Liver (tissue), 3 donors: Measurements from ENCODE around the gene PLAU.

Experiments used
- CTCF ChIP-seq: fragments of 150-350 bp; IDR thresholded peaks from 2 replicates; pipeline ENCODE4 v1.5.1; 2017; ENCODE audit warnings: improper control_type of control experiment, low read depth, low read length; ENCODE audit not compliant: missing input control
- GABPA ChIP-seq, 2 donors: IDR thresholded peaks in 1 of 2; conservative IDR thresholded peaks in 1 of 2; 2 replicates each; pipeline ENCODE4 v1.6.1; 2016; ENCODE audit warnings: antibody characterized with exemption in 2 of 2, mild to moderate bottlenecking in 1 of 2, moderate library complexity in 1 of 2
- JUND ChIP-seq, 2 donors: IDR thresholded peaks; 2 replicates each; pipeline ENCODE4 v1.6.1; 2016; ENCODE audit warnings: antibody characterized with exemption in 2 of 2
- MAX ChIP-seq: IDR thresholded peaks from 2 replicates; pipeline ENCODE4 v1.6.1; 2016; ENCODE audit warnings: antibody characterized with exemption
- TAF1 ChIP-seq: conservative IDR thresholded peaks from 2 replicates; pipeline ENCODE4 v1.6.1; 2016; ENCODE audit warnings: antibody characterized with exemption, mild to moderate bottlenecking
- donor health status: healthy.
- donor health status: healthy.

GRCh38 chr10:73914036-73914435 is 3.1 kb downstream of the PLAU start:
- TF ChIP-seq TAF1 (no peak), JUND (IDR thresholded peaks at IDR 0.05) (no peak), MAX (no peak), GABPA (IDR thresholded peaks at IDR 0.05 in 1 of 2, conservative IDR thresholded peaks at IDR 0.05 in 1 of 2) (no peak), CTCF (no peak)
